Large intestine (tissue), 3 donors: ENCODE results near the gene MRPS16. TPM values are rescaled to one million over a fixed set of nuclear protein-coding genes. Genes with fewer than 3 reads are reported as not detected.

Experiments
- DNase-seq, 2 donors: peaks; one replicate each; pipeline versions ENCODE4 v3.0.0 to v3.0.0-alpha.2; 2013
- H3K27ac ChIP-seq: one replicate; pipeline ENCODE4 v1.5.1; 2013; ENCODE audit warnings: low read length
- H3K27me3 ChIP-seq: 2 replicates; pipeline ENCODE4 v1.6.1; 2013; ENCODE audit warnings: low read length; ENCODE audit not compliant: control insufficient read depth, insufficient read depth
- H3K36me3 ChIP-seq: 2 replicates; pipeline ENCODE4 v1.6.1; 2013; ENCODE audit warnings: low read length; ENCODE audit not compliant: control insufficient read depth, insufficient read depth
- H3K4me1 ChIP-seq: one replicate; pipeline ENCODE4 v1.6.1; 2013; ENCODE audit warnings: low read length; ENCODE audit not compliant: control insufficient read depth, insufficient read depth
- H3K4me3 ChIP-seq: one replicate; pipeline ENCODE4 v1.5.1; 2013; ENCODE audit warnings: low read length
- H3K9me3 ChIP-seq: one replicate; pipeline ENCODE4 v1.6.1; 2013; ENCODE audit warnings: mild to moderate bottlenecking, low read depth, low read length, moderate library complexity; ENCODE audit not compliant: control insufficient read depth
- WGBS: methylation state at CpG from one replicate; pipeline ENCODE4 v1.1.5; 2013; ENCODE audit warnings: low lambda C conversion rate; ENCODE audit not compliant: insufficient coverage; 5-methylcytosine and 5-hydroxymethylcytosine counted together
- polyA plus RNA-seq: library from polyadenylated mRNA; unstranded; fragments of 120-200 nt; gene quantifications from one replicate; pipeline ENCODE4 v1.2.1, GENCODE V29; 2013

MRPS16 gene
- polyA plus RNA-seq, 1 donor, result 77.1 TPM

GRCh38 chr10:73205890-73206289 is 46.6 kb downstream of the MRPS16 start:
- Histone ChIP-seq H3K4me1 (no peaks in the 10 kb centered on the region), H3K27ac (no peak overlapping the region), H3K4me3 (no peak overlapping the region), H3K36me3 (peaks cover 13% of the 10 kb centered on the region), H3K27me3 (no peaks in the 10 kb centered on the region), H3K9me3 (peaks cover 3% of the 10 kb centered on the region)
- no CpG with 5 or more reads among the region's 1 CpG for WGBS
- DNase-seq, result no peak

- H3K4me3 ChIP-seq, result no peak overlapping the region
- no peak overlapping the region for H3K27ac ChIP-seq
- H3K9me3 ChIP-seq, result peaks cover 3% of the 10 kb centered on the region
- no peak for DNase-seq
- WGBS, result no CpG with 5 or more reads among the region's 3 CpGs
- peaks cover 13% of the 10 kb centered on the region for H3K36me3 ChIP-seq
- H3K4me1 ChIP-seq, result no peaks in the 10 kb centered on the region
- no peaks in the 10 kb centered on the region for H3K27me3 ChIP-seq
These were observed 47.4 kb downstream of the MRPS16 start for GRCh38 chr10:73205081-73205480.

Other genes starting within 250 kb of the MRPS16 start
- gene P4HA1, start 155.8 kb downstream of the MRPS16 start, polyA plus RNA-seq, result 31.8 TPM
- 4.8 TPM for gene NUDT13, start 142.2 kb downstream of the MRPS16 start, polyA plus RNA-seq
- gene ECD, start 84.6 kb downstream of the MRPS16 start, polyA plus RNA-seq, result 24.9 TPM
- 32.1 TPM for gene FAM149B1, start 84.5 kb downstream of the MRPS16 start, polyA plus RNA-seq
- gene DNAJC9, start 5.4 kb downstream of the MRPS16 start, polyA plus RNA-seq, result 25.4 TPM
- gene CFAP70, start 106.2 kb upstream of the MRPS16 start, polyA plus RNA-seq, result 5.3 TPM
- 63.5 TPM for gene ANXA7, start 161.4 kb upstream of the MRPS16 start, polyA plus RNA-seq
- 3.6 TPM for gene MSS51, start 180.9 kb upstream of the MRPS16 start, polyA plus RNA-seq
- gene PPP3CB, start 243.4 kb upstream of the MRPS16 start, polyA plus RNA-seq, result 53.1 TPM